Measurements from ENCODE around the gene TIGD2.

Gene TIGD2

GRCh38 chr4:89110541-89110985, 770 bp upstream of the TIGD2 start:
- Histone ChIP-seq H3K27ac (replicated peaks) (no peak overlapping the region), H3K27me3 (ENCODE audit: insufficient read depth, poor library complexity, severe bottlenecking) (peaks cover 16% of the 10 kb centered on the region), H3K4me3 (replicated peaks; ENCODE audit: insufficient read depth, low read length) (peak overlapping the region; percentile 65)
- TF ChIP-seq REST (IDR thresholded peaks at IDR 0.05; ENCODE audit: insufficient replicate concordance, low read depth) (no peak), GABPA (IDR thresholded peaks at IDR 0.05; ENCODE audit: low read depth) (no peak), POLR2AphosphoS5 (IDR thresholded peaks at IDR 0.05; ENCODE audit: low read depth) (no peak), SPI1 (IDR thresholded peaks at IDR 0.05; ENCODE audit: borderline replicate concordance, low read depth) (no peak)
- DNase-seq (ENCODE audit: low read depth in 1 of 2, low spot score in 1 of 2), result no peak

GRCh38 chr4:89111833-89112563, 665 bp downstream of the TIGD2 start:
- DNase-seq (ENCODE audit: low read depth in 1 of 2, low spot score in 1 of 2), result peak; percentile 11 to 35
- H3K4me3 ChIP-seq (replicated peaks; ENCODE audit: insufficient read depth, low read length), result peak overlapping the region; percentile 65
- TF ChIP-seq GABPA (IDR thresholded peaks at IDR 0.05; ENCODE audit: low read depth) (no peak), CTCF (IDR thresholded peaks at IDR 0.05; ENCODE audit: insufficient read depth, low read length) (no peak), POLR2AphosphoS5 (IDR thresholded peaks at IDR 0.05; ENCODE audit: low read depth) (no peak), SPI1 (IDR thresholded peaks at IDR 0.05; ENCODE audit: borderline replicate concordance, low read depth) (no peak), REST (IDR thresholded peaks at IDR 0.05; ENCODE audit: insufficient replicate concordance, low read depth) (no peak)
- H3K27me3 ChIP-seq (ENCODE audit: insufficient read depth, poor library complexity, severe bottlenecking), result peaks cover 16% of the 10 kb centered on the region
- peak overlapping the region; percentile 63 for H3K27ac ChIP-seq (replicated peaks)

GRCh38 chr4:89113415-89113814, 2.1 kb downstream of the TIGD2 start:
- Histone ChIP-seq H3K4me3 (replicated peaks; ENCODE audit: insufficient read depth, low read length) (no peak overlapping the region), H3K27ac (replicated peaks) (no peak overlapping the region), H3K27me3 (ENCODE audit: insufficient read depth, poor library complexity, severe bottlenecking) (peaks cover 16% of the 10 kb centered on the region)
- no peak for DNase-seq (ENCODE audit: low read depth in 1 of 2, low spot score in 1 of 2)
- TF ChIP-seq CTCF (IDR thresholded peaks at IDR 0.05; ENCODE audit: insufficient read depth, low read length), result no peak
- TF ChIP-seq SPI1 (IDR thresholded peaks at IDR 0.05; ENCODE audit: borderline replicate concordance, low read depth), result no peak
- no peak for TF ChIP-seq POLR2AphosphoS5 (IDR thresholded peaks at IDR 0.05; ENCODE audit: low read depth)
- no peak for TF ChIP-seq GABPA (IDR thresholded peaks at IDR 0.05; ENCODE audit: low read depth)
- no peak for TF ChIP-seq REST (IDR thresholded peaks at IDR 0.05; ENCODE audit: insufficient replicate concordance, low read depth)

All from HL-60 (cell line).